ENCODE results near the gene ESRRA. TPM values are rescaled to one million over a fixed set of nuclear protein-coding genes. Genes with fewer than 3 reads are reported as not detected.

Gene ESRRA
- total and polyA plus RNA-seq, 4 donors: 10.8 to 88.4 (median 73.0) TPM

DNA sequence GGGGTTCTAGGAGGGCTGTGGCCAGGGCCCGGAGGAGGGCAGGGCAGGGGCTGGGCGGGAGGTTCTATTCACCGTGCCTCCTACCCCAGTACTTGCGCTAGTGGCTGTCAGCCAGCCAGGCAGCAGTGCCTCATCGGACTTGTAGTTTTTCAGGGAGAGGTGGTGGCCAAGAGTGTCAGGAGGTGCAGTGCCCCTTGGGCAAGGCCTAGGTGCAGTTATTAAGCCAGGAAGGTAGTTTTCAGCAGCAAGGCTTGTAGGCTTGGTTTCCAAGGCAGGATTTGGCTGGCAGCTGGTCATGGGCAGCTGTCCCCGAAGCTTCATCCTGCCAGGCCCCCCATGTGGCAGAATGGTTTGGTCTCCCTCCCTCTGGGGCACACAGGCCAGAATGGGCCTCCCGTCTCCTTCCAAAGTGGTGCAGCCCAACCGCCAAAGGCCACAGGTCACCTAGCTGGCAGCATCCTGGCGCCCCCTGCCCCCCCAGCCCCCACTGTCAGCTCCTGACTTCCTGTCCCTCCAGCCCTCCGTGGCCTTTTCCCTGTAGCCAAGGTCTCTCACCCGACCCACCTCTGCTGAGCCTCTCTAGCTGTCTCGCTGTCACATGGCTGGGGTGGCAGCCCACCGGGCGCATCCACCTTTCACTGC is 43.2 kb downstream of the ESRRA start:
- Histone ChIP-seq H3K4me1 (ENCODE audit: control insufficient read depth in 5 of 5, insufficient read depth in 5 of 5, low read length in 5 of 5) (peaks cover 0 to 6% (median 0%) of the 10 kb centered on the region in 5 donors), H3K27ac (ENCODE audit: low read depth in 1 of 2, low read length in 1 of 2) (no peak overlapping the region), H3K36me3 (ENCODE audit: control insufficient read depth in 4 of 4, insufficient read depth in 4 of 4, low read length in 4 of 4) (peaks cover 0 to 6% (median 0%) of the 10 kb centered on the region in 4 donors), H3K9ac (ENCODE audit: insufficient read depth in 1 of 2, low read length in 2 of 2) (no peak overlapping the region), H3K27me3 (ENCODE audit: control insufficient read depth in 3 of 3, insufficient read depth in 3 of 3, low read length in 2 of 3) (peaks cover 0 to under 1% (median 0%) of the 10 kb centered on the region in 3 donors), H3K4me3 (no peak overlapping the region), H3K9me3 (ENCODE audit: control insufficient read depth in 4 of 4, insufficient read depth in 3 of 4, low read length in 3 of 4) (no peaks in the 10 kb centered on the region)
- DNase-seq: no peak
- TF ChIP-seq, protein P1, sequence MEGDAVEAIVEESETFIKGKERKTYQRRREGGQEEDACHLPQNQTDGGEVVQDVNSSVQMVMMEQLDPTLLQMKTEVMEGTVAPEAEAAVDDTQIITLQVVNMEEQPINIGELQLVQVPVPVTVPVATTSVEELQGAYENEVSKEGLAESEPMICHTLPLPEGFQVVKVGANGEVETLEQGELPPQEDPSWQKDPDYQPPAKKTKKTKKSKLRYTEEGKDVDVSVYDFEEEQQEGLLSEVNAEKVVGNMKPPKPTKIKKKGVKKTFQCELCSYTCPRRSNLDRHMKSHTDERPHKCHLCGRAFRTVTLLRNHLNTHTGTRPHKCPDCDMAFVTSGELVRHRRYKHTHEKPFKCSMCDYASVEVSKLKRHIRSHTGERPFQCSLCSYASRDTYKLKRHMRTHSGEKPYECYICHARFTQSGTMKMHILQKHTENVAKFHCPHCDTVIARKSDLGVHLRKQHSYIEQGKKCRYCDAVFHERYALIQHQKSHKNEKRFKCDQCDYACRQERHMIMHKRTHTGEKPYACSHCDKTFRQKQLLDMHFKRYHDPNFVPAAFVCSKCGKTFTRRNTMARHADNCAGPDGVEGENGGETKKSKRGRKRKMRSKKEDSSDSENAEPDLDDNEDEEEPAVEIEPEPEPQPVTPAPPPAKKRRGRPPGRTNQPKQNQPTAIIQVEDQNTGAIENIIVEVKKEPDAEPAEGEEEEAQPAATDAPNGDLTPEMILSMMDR (IDR thresholded peaks at IDR 0.05; ENCODE audit: control extremely low read depth, extremely low read depth): no peak
- ATAC-seq (ENCODE audit: insufficient read depth, low FRiP score): no peak
- WGBS, 2 donors: 74 to 85% methylated on average over 13 to 14 of the region's 14 CpGs

DNA sequence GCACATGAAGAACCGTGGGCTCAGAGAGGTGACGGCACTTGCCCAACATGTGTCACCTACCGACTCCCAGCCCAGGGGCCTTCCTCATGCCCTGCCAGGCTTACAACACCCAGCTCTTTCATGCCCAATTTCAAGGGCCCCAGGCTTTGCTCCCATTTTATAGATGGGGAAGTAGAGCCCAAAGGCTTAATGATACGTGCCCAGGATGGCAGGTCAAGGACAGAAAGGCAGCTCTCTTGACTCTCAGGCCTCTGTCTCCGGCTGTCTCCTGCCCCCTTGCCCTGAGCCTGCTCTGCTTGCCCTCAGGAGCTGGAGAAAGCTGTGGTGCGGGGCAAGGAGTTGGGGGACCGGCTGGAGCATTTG is 43.7 kb downstream of the ESRRA start:
- H3K4me3 ChIP-seq: no peak overlapping the region
- DNase-seq: no peak
- peaks cover 0 to 6% (median 0%) of the 10 kb centered on the region in 4 donors for H3K36me3 ChIP-seq (ENCODE audit: control insufficient read depth in 4 of 4, insufficient read depth in 4 of 4, low read length in 4 of 4)
- TF ChIP-seq, protein P1 (IDR thresholded peaks at IDR 0.05; ENCODE audit: control extremely low read depth, extremely low read depth): no peak
- peaks cover 0 to 6% (median 0%) of the 10 kb centered on the region in 5 donors for H3K4me1 ChIP-seq (ENCODE audit: control insufficient read depth in 5 of 5, insufficient read depth in 5 of 5, low read length in 5 of 5)
- ATAC-seq (ENCODE audit: insufficient read depth, low FRiP score): no peak
- no peak overlapping the region for H3K9ac ChIP-seq (ENCODE audit: insufficient read depth in 1 of 2, low read length in 2 of 2)
- H3K9me3 ChIP-seq (ENCODE audit: control insufficient read depth in 4 of 4, insufficient read depth in 3 of 4, low read length in 3 of 4): no peaks in the 10 kb centered on the region
- 90 to 91% methylated on average over 7 of the region's 7 CpGs for WGBS, 2 donors
- no peak overlapping the region for H3K27ac ChIP-seq (ENCODE audit: low read depth in 1 of 2, low read length in 1 of 2)
- no peaks in the 10 kb centered on the region for H3K27me3 ChIP-seq (ENCODE audit: control insufficient read depth in 3 of 3, insufficient read depth in 3 of 3, low read length in 2 of 3)

DNA sequence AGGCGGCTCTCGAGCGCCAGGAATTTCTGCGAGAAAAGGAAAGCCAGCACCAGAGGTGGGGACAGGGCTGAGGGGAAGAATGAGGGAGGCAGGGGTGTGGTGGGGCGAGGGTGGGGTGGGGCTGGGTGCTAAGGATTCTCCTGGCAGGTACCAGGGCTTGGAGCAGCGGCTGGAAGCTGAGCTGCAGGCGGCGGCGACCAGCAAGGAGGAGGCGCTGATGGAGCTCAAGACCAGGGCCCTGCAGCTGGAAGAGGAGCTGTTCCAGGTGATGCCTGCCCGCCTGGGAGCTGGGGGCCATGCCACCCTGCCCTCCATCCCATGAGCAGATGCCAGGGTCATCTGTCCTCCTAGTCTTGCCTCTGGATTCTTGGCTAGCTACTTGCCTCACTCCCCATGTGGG is 44.1 kb downstream of the ESRRA start:
- ATAC-seq (ENCODE audit: insufficient read depth, low FRiP score): no peak
- Histone ChIP-seq H3K9ac (ENCODE audit: insufficient read depth in 1 of 2, low read length in 2 of 2) (no peak overlapping the region), H3K36me3 (ENCODE audit: control insufficient read depth in 4 of 4, insufficient read depth in 4 of 4, low read length in 4 of 4) (peaks cover 0 to 6% (median 0%) of the 10 kb centered on the region in 4 donors), H3K27ac (ENCODE audit: low read depth in 1 of 2, low read length in 1 of 2) (no peak overlapping the region), H3K9me3 (ENCODE audit: control insufficient read depth in 4 of 4, insufficient read depth in 3 of 4, low read length in 3 of 4) (no peaks in the 10 kb centered on the region), H3K4me3 (no peak overlapping the region), H3K27me3 (ENCODE audit: control insufficient read depth in 3 of 3, insufficient read depth in 3 of 3, low read length in 2 of 3) (no peaks in the 10 kb centered on the region), H3K4me1 (ENCODE audit: control insufficient read depth in 5 of 5, insufficient read depth in 5 of 5, low read length in 5 of 5) (peaks cover 0 to 6% (median 0%) of the 10 kb centered on the region in 5 donors)
- 82 to 91% methylated on average over 8 to 11 of the region's 11 CpGs for WGBS, 2 donors
- TF ChIP-seq, protein P1 (IDR thresholded peaks at IDR 0.05; ENCODE audit: control extremely low read depth, extremely low read depth): no peak
- DNase-seq: no peak

Data from lung (tissue), 12 donors.